ENCODE results near the gene PBLD.
"Not testable (repeated sequence)": the region's sequence is repeated elsewhere in the genome, so short reads cannot be mapped to it uniquely, and the experiment has no call there.

PBLD gene

DNA sequence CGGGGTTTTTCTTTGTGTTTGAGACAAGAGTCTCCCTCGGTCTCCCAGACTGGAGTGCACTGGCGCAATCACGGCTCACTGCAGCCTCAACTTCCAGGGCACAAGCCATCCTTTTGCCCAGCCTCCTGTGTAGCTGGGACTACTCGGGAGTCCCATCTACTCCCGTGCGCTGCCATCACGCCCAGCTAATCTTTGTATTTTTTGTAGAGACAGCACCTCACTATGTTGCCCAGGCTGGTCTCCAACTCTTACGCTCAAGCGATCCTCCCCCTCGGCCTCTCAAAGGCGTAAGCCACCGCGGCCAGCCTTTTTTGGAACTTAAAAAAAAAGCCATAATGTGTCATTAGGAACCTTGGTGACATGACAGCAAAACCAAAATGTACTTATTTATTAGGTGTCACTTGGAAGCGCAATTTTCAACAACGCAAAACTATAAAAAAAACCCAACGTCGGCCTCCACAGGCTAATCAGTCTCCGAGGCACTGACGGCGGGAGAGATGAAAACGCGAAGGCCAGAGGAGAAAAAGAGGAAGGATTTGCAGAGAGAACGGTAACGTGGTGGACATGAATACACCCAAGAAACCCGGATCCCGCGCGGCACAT, 1.8 kb downstream of the PBLD start:
- DNase-seq (ENCODE audit: low read depth), result no peak

DNA sequence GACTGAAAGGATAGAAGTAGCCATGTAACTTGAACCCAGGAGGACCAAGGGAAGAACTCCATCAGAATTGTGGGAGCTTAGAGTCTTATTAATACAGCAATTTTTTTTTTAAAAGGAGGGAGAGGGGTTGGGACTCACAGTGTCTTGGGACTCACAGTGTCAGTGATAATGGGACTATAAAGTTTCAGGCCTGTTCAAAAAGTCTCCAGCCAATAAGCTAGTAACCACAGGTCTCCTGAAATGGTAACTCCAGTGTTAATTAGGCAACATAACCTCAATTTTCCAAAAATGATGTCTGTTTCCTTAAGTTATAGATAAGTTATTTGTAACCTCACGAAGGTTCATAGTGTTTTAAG, 3.2 kb downstream of the PBLD start:
- DNase-seq (ENCODE audit: low read depth), result no peak

DNA sequence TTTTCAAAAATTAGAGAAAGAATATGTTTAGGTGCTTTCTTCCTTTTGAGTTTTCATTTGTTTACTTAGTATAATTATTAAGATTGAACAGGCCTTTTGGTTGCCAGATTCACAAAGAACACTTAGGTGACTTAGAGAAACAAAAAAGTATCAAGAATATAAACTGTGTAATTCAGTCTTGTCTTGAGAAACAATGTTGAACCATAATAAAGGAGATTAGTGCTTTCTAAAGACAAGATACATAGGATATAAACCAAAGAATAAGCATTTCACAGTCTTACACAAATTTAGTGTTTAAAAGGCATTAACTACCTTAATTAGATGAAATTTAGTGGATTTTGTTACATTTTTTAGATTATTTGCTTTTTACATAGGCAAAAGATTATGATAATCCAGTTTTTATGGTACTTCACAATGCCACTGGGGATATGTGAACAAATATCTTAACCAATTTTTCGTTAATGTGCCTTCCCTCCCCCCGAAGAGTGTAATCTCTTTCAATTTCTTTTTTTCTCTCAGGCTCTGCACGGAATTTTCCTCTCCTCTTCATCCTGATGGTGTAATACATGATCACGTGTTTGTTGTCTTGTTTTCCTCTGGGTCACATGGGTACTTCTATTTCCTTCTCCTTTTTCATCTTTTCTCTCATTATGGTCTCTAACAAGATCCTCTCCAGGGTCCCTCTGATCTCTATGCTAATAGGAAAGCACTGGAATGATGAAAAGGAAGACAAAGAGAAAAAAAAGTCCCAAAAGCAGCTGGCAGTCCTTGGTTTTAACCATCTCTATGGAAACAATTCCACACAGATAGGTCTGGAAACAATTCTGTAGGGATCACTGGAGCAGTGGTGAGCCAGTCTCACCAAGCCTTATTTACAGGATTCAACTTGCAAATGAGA, 4.6 kb downstream of the PBLD start:
- no peak for DNase-seq (ENCODE audit: low read depth)

DNA sequence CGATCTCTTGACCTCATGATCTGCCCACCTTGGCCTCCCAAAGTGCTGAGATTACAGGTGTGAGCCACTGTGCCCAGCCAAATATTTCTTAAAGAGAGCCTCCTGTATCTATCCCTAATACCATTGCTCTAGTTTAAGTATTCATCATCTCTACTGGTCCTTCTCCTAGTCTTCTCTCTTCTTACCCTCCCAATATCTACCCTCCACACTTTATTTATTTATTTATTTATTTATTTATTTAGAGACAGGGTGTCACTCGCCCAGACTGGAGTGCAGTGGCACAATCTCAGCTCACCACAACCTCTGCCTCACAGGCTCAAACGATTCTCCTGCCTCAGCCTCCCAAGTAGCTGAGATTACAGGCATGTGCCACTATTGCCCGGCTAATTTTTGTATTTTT, 8.3 kb downstream of the PBLD start:
- not testable (repeated sequence) for DNase-seq (ENCODE audit: low read depth)

DNA sequence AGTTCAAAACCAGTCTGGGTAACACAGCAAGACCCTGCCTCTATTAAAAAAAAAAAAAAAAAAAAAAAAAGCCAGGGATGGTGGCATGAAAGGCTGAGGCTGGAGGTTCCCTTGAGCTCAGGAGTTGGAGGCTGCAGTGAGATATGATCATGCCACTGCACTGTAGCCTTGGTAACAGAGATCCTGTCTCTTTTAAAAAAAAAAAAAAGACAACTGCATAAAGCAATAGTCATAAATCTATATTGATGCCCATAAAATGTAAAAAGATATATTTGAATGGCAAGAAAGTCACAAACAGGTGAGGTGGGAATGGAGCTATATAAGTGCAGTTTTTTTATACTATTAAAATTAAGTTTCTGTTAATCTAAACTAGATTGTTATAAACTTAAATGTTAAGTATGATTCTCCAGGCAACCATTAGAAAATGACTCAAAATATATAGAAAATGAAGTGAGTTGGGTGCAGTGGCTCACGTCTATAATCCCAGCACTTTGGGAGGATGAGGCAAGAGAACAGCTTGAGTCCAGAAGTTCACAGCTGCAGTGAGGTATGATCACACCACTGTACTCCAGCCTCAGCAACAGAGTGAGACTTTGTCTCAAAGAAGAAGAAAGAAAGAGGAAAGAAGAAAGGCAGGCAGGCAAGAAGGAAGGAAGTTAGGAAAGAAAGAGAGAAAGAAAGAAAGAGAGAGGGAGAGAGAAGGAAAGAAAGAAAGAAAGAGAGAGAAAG, 14.2 kb downstream of the PBLD start:
- no peak for DNase-seq (ENCODE audit: low read depth)

DNA sequence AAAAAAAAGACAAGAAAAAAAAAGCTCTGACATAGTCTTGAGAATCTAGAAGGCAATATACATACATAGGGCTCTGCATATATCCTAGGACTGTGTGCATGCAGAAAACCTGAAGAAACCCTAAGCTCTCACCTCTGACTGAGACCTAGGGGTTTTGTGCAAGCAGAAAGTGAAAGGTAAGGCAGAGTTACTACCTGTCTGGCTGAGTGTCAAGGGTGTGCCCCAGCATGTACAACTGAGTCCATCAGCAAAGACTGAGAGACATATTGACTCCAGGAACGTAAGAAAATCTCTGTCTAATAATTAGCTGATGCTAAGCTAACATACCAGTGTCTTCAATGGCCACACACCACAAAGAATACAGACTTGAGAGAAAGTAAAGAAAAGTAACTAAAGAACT, 17.1 kb downstream of the PBLD start:
- no peak for DNase-seq (ENCODE audit: low read depth)

DNA sequence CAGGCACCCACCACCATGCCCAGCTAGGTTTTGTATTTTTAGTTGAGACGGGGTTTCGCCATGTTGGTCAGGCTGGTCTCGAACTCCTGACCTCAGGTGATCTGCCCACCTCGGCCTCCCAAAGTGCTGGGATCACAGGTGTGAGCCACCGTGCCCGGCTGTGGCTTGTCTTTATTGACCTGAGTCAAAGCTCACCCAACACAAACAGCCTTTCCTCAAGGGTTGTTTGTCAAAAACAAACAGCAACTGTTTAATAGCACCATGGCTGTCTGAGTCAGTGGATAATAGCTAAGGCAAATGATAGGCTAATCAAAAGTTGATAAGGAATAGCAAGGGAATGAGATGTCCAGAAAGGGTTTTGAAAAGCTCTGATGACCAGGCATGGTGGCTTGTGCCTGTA, 17.8 kb downstream of the PBLD start:
- DNase-seq (ENCODE audit: low read depth), result not testable (repeated sequence)

DNA sequence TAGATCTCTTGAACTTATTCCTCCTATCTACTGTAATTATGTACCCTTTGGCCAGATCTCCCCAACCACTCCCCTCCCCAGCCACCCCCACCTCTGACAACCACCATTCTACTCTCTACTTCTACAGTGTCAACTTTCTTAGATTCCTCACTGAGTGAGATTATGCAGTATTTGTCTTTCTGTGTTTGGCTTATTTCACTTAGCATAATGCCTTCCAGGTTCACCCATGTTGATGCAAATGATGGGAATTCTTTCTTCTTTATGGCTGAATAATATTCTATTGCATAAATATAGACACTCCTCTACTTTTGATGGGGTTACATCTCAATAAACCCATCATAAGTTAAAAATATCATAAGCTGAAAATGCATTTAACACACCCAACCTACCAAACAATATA, 22.2 kb downstream of the PBLD start:
- DNase-seq (ENCODE audit: low read depth), result no peak

DNA sequence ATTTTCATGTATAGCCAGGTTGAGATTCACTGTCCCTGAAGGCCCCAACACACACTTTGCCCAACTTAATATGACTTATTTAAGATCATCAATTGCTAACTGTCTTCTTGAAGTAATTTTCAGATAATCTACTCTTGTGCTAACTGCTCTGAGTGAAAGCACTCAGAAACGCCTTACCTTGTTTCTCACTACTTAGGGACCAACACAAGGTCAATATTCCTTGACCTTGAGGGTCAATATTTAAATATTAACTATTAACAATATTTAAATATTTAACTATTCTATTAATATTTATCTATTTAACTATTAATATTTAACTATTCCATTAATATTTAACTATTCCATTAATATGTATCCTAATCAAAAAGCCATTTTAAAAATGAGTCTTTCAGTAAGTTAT, 26.9 kb downstream of the PBLD start:
- DNase-seq (ENCODE audit: low read depth), result no peak

DNA sequence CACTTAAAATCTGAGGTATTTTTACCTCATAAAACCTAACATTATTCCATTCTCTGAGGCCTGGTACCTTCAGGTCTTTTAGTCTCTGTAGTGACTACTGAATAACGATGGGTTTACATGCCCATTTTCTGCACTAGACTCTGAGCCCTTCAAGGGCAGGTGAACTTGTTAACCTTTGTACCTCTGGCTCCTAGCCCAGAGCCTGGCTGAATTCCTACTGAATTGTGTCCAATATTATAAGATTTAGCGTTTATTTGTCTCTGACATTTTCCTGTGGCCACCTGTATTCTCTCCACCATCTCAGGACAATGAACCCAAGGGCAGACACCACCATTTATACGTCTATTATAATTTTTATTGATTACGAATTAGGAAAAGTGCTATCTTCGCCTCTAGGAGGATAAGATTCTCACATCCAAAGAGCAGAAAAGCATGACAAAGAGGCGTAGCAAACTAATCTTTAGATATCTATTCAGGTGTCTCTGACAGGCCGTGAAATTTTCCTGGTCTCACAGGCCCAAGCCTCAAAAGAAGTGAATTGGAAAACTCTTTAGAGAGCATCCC, 28.8 kb downstream of the PBLD start:
- no peak for DNase-seq (ENCODE audit: low read depth)

DNA sequence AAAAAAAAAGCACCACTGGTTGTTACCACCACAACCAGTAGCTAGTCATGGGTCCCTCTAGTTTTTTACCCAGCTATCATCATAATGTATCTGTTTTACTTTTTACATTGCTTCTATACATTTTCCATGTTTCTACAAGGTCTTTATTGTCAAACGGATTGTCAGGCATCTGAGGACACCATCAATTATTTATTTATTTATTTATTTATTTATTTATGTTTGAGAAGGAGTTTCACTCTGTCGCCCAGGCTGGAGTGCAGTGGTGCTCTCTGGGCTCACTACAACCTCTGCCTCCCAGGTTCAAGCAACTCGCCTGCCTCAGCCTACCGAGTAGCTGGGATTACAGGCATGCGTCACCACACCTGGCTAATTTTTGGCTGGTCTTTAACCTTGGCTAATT, 29.9 kb downstream of the PBLD start:
- no peak for DNase-seq (ENCODE audit: low read depth)

DNA sequence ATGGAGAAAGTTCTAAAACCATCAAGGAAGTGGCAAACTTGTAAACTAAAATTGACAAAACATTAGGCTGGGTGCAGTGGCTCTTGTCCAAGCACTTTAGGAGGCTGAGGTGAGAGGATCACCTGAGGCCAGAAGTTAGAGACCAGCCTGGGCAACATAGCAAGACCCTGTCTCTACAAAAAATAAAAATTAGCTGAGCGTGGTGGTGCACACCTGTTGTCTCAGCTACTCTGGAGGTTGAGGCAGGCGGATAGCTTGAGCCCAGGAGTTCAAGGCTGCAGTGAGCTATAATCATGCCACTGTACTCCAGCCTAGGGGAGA, 30.3 kb downstream of the PBLD start:
- no peak for DNase-seq (ENCODE audit: low read depth)

DNA sequence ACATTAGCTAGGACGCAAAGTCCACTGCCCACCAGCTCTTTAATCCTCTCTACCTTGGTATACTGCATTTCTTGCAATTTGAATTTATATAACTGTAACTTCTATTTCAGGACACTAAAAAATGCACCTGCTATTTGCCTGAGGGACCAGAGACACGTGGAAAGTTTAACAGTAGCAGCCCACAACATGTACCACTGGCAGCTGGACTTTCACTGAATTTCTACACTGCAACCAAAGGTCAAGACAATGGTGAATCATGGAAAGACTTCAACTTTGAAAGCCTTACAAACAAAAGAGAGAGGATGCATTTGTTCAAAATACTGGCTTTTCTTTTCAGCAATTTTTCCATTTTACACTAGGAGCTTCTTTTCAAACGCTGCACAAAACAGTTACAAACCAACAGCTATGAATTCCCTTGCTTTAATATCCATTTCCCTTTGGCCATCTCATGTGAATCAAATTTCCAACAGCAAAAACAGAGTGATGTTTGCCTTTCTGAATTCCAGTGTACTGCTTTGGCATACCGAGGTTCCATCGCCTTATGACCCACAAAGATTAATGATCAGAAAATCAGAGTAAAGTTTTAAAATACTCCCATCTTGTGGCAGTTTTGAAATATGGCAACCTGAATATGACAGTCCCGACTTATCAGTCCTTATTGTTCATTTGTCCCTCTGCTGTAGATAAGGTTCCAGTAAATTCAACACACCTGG, 30.8 kb downstream of the PBLD start:
- DNase-seq (ENCODE audit: low read depth), result no peak

DNA sequence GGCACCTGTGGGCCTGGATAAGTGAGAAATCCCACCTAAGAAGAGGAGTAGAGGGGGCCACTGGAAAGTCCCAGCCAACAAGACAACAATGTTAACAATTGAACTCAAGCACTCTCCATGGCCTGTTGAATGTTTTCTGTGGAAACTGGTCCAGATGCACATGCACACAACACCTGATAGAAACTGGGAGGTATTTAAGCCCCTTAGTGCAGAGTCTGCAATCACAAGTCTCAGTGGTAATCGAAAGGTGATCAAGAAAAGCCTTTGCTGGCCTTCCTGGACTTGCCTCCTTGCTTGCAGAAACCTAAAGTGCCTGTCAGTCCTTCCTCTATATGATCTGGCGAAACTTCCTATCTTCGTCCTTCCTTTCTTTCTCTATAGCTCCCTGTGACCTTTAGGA, 31.4 kb downstream of the PBLD start:
- no peak for DNase-seq (ENCODE audit: low read depth)

DNA sequence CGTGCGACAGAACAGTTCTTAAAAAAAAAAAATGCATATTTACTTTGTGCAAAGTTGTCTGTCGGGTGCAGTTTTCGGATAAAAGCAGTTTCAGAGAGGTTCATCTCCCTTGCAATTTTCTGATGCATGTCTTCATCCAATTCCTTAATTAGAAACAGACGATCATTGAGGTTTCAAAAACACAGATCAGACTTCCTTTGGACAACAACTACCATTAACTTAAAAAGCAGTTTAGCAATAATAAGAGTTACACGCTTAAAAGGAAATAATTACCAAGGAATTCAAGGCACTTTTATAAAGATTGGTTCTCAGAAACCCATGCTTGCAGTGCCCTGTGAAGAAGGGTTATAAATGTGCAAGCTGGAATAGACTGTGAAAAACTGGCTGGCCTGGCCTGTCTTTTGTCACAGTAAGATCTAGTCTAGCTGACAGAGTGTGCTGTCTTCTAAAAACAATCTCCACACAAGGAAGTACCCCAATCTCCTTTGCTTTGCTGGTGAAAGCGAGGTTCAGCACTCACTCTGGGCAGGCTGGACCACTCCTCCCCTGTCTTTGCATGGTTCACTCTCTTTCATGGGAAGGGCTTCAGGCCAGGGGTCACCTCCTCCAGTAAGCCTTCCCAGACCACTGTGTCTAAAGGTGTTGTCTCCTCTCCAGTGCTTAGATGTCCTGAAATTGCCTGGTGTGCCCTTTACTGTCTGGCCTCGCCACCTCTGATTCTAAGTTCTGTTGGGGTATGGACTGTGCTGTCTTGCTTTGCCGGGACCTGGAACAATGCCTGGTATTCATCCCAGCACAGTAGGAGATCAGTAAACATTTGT, 35.7 kb downstream of the PBLD start:
- no peak for DNase-seq (ENCODE audit: low read depth)

DNA sequence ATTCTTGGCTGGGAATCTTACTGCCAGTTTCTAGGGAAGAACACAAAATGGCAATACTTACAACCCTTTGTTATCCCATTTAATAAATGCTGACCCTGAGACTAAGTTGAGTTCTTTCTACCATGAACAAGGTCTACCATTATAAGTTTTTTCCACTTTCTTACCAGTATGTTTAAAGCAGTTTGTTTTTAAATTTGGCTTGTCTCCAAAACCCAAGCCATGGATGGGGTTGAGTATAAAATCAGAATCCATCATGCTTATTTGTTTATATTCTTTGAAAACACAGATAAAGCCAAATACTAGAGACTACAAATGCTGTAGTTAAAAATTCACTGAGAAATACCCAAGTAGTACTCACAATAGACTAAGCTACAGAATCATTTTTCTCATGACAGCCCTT, 42.0 kb downstream of the PBLD start:
- no peak for DNase-seq (ENCODE audit: low read depth)

DNA sequence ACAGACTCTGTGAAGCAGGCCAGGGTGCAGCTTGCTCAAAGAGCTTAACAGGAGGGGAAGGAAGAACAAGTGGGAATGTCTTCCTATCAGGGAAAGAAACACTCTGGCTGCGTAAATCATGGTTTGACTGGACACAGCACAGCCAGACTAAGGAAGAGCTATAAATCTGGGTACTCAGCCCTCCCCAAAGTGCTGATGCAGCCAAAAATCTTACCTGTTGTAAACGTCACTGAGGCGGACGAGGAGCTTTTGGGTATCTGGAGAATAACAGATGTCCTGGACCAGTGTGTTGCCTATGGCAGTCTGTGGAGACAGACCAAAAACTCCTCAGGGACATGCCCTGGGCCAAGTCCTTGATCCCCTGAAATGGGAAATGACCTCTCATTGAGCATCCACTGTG, 44.0 kb downstream of the PBLD start:
- DNase-seq (ENCODE audit: low read depth), result no peak

DNA sequence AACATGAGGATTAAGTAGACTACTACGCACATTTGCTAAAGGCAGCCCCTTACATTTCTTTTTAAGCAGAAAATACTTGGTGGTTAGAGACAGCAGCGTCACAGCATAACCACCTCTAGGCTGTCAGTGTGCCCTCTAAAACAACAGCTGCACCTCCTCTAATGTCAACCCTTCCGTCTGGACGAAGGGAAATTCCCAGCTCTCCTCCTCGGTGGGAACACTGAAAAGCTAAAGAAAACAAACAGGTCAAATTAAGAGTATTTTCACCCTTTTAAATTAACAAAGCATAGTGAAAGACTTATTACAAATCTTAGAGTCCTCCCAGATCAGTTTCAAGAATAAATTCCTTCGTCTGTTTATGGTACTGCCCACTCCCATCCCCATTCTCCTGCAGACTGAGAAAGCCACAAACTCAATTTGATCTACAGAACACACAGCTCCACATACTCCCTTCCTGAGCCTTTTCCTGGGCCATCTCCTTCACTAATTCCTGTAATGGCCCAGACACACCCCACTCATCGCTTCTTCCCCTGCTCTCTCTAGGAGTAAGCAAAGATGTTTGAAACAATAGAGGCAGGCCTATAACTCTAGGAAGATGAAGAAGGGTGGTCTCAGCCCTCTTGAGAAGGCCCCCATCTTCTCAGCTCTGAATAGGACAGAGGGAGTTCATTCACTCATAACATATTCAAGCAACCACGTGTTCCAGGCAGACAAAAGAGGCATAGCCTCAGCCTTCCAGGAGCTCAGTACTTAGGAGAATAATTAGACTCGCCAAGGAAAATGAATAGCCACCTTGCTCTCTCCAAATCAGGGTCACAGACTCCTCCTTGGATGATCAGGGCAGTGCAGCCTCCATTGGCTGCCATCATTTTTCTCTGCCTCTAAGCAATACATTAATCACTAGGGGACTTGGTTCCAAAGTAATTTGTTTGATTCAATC, 48.4 kb downstream of the PBLD start:
- no peak for DNase-seq (ENCODE audit: low read depth)

DNA sequence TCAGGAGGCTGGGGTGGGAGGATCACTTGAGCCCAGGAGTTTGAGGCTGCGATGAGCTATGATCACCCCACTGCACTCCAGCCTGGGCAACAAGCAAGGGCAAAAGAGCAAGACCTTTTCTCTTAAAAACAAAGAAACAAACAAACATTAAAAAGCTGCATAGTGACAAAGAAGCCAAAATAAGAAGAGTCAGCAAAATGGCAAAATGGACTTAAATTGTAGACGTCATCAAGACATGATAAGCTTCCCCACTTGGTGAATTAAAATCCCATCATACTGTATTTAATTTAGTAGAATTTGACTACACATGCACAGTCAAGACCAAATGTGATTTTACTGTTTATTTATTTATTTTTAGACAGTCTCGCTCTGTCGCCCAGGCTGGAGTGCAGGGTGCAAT, 52.0 kb downstream of the PBLD start:
- DNase-seq (ENCODE audit: low read depth), result no peak

Measured in activated T-helper 1 cell treated with Interleukin-2 at 50 U/mL for 16 hours (primary cell).